GM12892 (cell line): ENCODE results near the gene MTOR.

Experiments
- POLR2A ChIP-seq: IDR thresholded peaks from 2 replicates; pipeline ENCODE4 v1.6.1; 2011; ENCODE audit warnings: low read depth, low read length, control low read depth
- POLR2AphosphoS5 ChIP-seq: IDR thresholded peaks from 2 replicates; pipeline ENCODE4 v1.6.1; 2011; ENCODE audit warnings: low read depth, low read length, control low read depth
- TAF1 ChIP-seq: IDR thresholded peaks from 2 replicates; pipeline ENCODE4 v1.6.1; 2011; ENCODE audit warnings: low read depth, mild to moderate bottlenecking, control low read depth, low read length, borderline replicate concordance

DNA sequence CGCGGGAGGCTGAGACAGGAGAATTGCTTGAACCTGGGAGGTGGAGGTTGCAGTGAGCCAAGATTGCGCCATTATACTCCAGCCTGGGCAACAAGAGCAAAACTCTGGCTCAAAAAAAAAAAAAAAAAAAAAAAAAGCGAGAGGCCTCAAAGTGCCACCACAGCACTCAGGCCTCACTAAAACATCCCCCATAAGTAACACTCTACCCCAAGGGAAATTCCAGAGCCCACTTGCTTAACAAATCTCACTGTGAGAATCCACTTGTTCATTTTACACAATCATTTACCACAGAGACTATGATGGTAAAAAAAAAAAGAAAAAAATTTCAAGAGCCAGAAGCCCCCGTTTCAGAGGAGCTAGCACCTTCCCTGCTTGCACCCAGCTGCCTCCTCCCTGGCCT, 136.4 kb downstream of the MTOR start:
- TF ChIP-seq POLR2A (no peak), POLR2AphosphoS5 (no peak), TAF1 (no peak)
